T47D (cell line): Measurements from ENCODE around the gene FNTB.
A peak's percentile ranks its signal among the peaks of the same experiment; 100 is the strongest.

Source experiments
- DNase-seq, 2 experiments: peaks; one replicate each; pipeline versions ENCODE4 v3.0.0 to v3.0.0-alpha.2; 2011 to 2012; ENCODE audit warnings: low read depth in 1 of 2, low spot score in 1 of 2
- JUND ChIP-seq: IDR thresholded peaks from 2 replicates; pipeline ENCODE4 v1.6.1; 2012; ENCODE audit warnings: low read depth
- in situ Hi-C: cut with HindIII; loops from 2 replicates; pipeline ENCODE4 v1.10.0; 2016; ENCODE audit warnings: low sequenced_read_pairs, low pct_unique_long_range_greater_than_20kb

The FNTB gene

DNA sequence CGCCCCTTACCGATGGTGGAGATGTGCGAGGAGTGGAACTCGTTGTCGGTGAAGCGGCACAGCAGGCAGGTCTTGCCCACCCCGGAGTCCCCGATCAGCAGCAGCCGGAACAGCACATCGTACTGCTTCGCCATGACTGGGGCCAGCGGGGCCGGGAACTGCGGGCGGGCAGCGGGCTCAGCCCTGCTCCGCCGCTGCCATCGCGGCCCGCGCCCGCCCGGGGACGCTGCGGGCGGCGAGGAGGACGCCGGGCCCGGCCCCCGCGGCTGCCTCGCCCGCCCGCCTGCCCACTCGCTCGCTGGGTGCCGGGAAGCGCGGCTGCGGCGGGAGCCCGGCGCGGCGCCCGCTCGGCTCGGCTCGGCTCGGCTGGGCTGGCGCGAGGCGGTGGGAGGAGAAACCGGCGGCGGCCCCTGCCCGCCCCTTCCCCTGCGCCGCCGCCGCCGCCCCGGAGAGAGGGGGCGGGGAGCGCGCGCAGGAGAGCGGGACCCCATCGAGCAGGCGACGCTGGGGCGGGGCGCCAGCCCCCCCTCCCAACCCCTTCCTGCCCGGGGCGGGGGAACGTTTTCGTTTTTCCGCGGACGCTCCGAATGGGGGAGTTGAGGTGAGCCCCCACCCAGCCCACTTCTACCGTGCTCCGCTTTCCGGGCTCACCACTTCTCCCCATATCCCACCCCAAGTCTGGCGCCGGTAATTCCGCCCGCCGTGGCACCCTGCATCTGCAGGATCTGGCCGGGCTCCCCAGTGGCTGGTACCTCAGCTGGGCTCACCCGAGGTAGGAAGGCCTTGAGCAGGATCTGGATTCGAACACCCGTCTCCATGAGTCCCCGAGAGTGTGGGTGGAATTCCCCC, 14.5 kb upstream of the FNTB start, which contains the start of gene RAB15:
RAB15 (minus strand) TSS at position 394 of the 849 bp plus-strand sequence; CDS start at position 134, 260 bp downstream.
- TF ChIP-seq JUND, result no peak
- DNase-seq, result peak; percentile 55 to 56
- in situ Hi-C loops, result no loop called here

DNA sequence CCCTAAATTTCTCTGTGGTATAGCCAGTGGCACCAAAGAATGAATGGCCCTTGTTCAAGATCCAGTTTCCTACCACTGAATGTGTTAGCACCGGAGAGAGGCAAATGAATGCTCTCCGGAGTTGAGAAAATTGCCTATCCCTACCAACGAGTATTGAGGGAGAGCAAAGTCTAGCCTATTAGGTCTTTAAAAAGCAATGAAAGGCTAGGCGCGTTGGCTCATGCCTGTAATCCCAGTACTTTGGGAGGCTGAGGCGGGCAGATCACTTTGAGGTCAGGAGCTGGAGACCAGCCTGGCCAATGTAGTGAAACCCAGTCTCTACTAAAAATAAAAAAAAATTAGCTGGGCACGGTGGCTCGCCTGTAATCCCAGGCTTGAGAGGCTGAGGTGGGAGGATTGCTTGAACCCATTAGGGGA, 13.7 kb upstream of the FNTB start:
- no peak for DNase-seq
- in situ Hi-C loops, result no loop called here
- TF ChIP-seq JUND, result no peak

DNA sequence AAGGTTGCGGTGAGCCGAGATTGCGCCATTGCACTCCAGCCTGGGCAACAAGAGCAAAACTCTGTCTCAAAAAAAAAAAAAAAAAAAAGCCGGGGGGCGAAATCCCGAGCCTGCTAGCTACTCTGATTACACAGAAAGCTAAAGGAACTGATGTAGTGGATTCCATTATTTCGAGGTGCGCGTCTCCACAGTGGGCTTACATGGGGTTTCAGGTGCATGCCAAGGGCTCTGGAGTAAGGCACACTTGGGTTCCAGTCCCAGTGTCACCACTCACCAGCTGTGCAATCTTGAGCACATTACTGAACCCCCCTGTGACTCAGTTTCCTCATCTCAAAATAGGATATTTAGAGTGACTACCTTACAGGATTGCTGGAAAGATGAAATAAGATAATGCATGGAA, 12.9 kb upstream of the FNTB start:
- no peak for DNase-seq
- in situ Hi-C loops, result no loop called here
- TF ChIP-seq JUND, result no peak

DNA sequence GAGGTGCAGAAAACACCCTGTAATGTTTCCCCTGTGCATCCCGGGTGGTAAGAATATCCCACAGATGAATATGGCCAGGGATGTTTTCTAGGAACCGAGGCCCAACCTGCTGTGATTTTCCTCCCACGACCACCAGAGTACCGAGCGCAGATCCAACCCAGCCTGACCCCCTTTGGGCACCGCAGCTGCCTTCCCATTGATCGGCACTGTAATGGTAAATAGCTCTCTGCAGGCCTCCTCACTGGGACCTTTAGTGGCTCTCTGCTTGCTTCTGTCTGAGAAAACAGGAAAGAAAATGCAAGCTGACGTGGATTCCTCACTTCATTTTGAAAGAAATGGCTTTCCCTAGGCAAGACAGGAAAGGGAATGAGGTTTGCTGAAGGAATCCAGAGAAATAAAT, 12.1 kb upstream of the FNTB start:
- in situ Hi-C loops, result no loop called here
- no peak for DNase-seq
- no peak for TF ChIP-seq JUND

- no peak for DNase-seq
- in situ Hi-C loops, result no loop called here
Observed at GRCh38 chr14:64979336-64980074, 7.2 kb upstream of the FNTB start.

DNA sequence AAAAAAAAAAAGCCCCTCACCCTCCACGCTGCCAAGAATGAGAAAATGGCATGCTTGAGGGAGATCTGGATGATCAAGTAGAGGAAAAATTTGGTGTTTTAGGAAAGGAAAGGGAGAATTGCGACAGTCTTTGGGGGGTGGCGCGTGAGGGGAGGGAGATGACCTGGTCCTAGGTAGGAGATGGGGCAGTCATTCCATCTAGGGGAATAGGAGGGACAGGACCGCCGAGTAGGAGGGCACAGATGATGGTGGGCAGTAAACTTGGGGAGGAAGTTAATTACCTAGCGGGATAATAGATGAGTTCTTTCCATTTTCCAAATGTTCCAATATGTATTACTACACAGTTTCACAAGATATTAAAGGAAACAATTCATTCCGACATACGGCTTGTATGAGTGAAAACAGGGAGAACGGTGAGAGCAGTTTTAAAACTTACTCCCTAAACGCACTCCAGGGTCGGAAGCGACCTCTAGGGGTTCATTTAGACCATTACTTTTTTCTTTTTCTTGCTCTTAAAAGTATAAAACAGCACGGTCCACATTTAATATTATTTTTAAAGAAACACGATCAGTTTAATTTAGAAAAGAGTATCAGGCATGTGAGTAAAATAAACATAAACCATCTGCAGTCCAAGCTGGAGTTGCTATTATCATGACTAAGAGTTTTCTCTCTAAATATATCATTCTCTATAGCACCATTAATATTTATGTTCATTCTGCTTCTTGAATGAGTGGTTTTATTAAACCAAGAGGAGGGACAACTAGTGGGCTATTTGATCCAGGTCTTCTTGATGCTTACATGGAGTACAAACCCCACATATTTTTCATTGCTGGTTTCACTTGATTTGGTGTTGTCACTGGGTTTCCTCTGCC, 3.0 kb upstream of the FNTB start:
- in situ Hi-C loops, result no loop called here
- DNase-seq, result peak in 1 of 2 experiments; percentile 79
- TF ChIP-seq JUND, result no peak

More at GRCh38 chr14:64979336-64980074, 7.2 kb upstream of the FNTB start:
- no peak for TF ChIP-seq JUND

DNA sequence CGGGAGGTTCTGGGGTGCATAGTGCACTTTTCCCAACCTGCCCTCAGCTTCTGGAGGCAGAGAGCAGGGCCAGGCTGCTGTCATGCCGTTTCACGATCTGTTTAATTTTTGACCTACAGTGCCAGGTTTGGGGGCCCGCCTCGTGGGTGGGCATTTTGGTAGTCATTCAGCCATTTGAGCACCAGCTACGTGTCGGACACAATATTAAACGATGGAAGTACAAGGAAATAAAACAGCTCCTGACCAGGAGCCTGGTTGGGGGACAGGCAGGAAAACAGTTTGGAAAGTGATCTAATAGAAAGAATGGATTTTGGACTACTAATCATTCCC, 708 bp downstream of the FNTB start:
- TF ChIP-seq JUND, result no peak
- no peak for DNase-seq
- in situ Hi-C loops, result no loop called here

DNA sequence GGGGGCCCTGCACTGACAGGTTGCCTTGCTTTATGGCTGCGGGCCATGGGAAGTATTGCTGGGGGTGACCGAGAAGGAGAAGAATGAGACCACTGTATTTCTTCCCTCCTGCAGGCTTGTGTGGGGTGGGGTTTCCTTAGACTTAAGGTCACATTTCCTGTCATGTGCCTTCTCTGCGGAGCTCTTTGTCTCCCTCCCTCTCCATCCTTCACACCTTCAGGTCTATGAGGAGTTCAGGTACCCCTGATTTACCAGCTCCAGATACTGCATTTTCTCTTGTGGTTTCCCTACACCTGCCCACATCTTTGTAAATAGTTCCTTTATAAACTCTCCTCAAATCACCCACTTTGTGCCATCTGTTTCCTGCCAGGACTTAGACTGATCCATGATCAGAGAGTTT, 3.6 kb downstream of the FNTB start:
- no peak for TF ChIP-seq JUND
- in situ Hi-C loops, result no loop called here
- no peak for DNase-seq

DNA sequence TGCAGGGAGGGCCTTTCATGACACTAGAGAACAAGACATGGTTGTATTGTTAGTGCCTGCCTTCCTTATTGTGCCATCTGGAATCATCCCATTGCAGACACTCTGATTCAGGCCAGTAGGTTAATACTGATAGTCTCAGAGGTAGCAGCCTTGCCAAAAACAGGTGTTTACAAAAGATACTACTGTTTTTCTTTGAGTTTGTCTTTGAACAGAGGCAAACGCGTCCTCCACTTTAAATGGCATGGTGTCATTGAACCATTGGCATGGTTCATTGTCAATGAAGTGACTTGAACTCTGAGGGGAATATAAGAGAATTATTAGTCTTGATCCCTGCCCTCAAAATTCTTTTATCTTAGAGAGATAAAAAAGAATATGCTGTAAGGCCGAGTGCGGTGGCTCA, 4.2 kb downstream of the FNTB start:
- in situ Hi-C loops, result no loop called here
- TF ChIP-seq JUND, result no peak
- no peak for DNase-seq

DNA sequence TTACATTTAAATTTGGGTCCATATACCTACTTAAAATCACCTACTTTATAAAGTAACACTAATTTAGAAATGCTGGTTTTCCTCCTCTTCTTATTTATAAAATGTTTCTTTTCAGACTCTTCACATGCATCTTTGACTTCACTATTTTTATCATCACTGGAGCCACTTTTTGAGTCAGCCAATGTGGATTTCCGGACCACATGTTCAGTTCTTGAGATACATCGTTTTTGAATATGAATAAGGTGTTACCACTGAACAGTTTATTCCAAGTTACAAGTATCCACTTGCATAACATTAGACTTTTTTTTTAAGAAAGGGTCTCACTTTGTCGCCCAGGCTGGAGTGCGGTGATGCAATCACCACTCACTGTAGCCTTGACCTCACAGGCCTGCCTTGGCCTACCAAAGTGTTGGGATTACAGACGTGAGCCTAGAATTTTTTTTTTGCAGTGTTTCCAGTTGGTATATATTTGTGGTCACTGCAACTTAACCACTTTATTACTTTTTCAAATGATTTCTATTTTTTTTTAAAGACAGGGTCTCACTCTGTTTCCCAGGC, 5.7 kb downstream of the FNTB start:
- DNase-seq, result no peak
- no peak for TF ChIP-seq JUND
- in situ Hi-C loops, result no loop called here

GRCh38 chr14:64993266-64993930, 6.7 kb downstream of the FNTB start:
- TF ChIP-seq JUND, result no peak
- in situ Hi-C loops, result no loop called here
- no peak for DNase-seq

GRCh38 chr14:64994540-64994939, 7.8 kb downstream of the FNTB start:
- no peak for TF ChIP-seq JUND
- DNase-seq, result no peak
- in situ Hi-C loops, result no loop called here
